Neural cell (in vitro differentiated cells): ENCODE results near the gene DAAM2. TPM values are rescaled to one million over a fixed set of nuclear protein-coding genes. Genes with fewer than 3 reads are reported as not detected.

Experiments used
- H2AFZ ChIP-seq: fragments of 200-600, 300-800 bp; sonication (generic), shearing (Covaris generic); 2 replicates; pipeline ENCODE4 v1.6.0; 2014; ENCODE audit warnings: low read depth, mild to moderate bottlenecking, antibody characterized with exemption, low read length, moderate library complexity
- H3F3A ChIP-seq: fragments of 200-600 bp; shearing (Covaris generic); 2 replicates; pipeline ENCODE4 v1.6.1; 2016; ENCODE audit warnings: mild to moderate bottlenecking, moderate library complexity, mixed read lengths, antibody characterized with exemption, low read length; ENCODE audit not compliant: insufficient read depth, poor library complexity, severe bottlenecking
- H3K27ac ChIP-seq: fragments of 200-600, 300-800 bp; sonication (generic), shearing (Covaris generic); 2 replicates; pipeline ENCODE4 v1.5.1; 2014; ENCODE audit warnings: mild to moderate bottlenecking, low read length, moderate library complexity
- H3K27me3 ChIP-seq: fragments of 300-800, 200-600 bp; sonication (generic), shearing (Covaris generic); 2 replicates; pipeline ENCODE4 v1.6.0; 2014; ENCODE audit warnings: mild to moderate bottlenecking, low read depth, low read length, moderate library complexity; ENCODE audit not compliant: insufficient read depth
- H3K36me3 ChIP-seq: fragments of 300-800, 200-600 bp; sonication (generic), shearing (Covaris generic); 2 replicates; pipeline ENCODE4 v1.5.1; 2014; ENCODE audit warnings: mild to moderate bottlenecking, antibody characterized with exemption, low read length, moderate library complexity; ENCODE audit not compliant: insufficient read depth
- H3K4me2 ChIP-seq: fragments of 300-800, 200-600 bp; sonication (generic), shearing (Covaris generic); 2 replicates; pipeline ENCODE4 v1.6.0; 2014; ENCODE audit warnings: mild to moderate bottlenecking, low read length
- H3K4me3 ChIP-seq: fragments of 300-800, 200-600 bp; sonication (generic), shearing (Covaris generic); 2 replicates; pipeline ENCODE4 v1.5.1; 2014; ENCODE audit warnings: mild to moderate bottlenecking, low read length, moderate library complexity
- H3K79me2 ChIP-seq: fragments of 200-600 bp; shearing (Covaris generic); replicated peaks from 2 replicates; pipeline ENCODE4 v1.6.0; 2014; ENCODE audit warnings: mild to moderate bottlenecking, low read length, moderate library complexity; ENCODE audit not compliant: insufficient read depth
- H3K9ac ChIP-seq: fragments of 300-800, 200-600 bp; sonication (generic), shearing (Covaris generic); 2 replicates; pipeline ENCODE4 v1.6.1; 2016; ENCODE audit warnings: mild to moderate bottlenecking, low read length, mixed read lengths
- H3K9me2 ChIP-seq: fragments of 200-600 bp; shearing (Covaris generic); 2 replicates; pipeline ENCODE4 v1.6.1; 2016; ENCODE audit warnings: mild to moderate bottlenecking, low read length, mixed read lengths; ENCODE audit not compliant: insufficient read depth
- H3K9me3 ChIP-seq: fragments of 200-600, 300-800 bp; sonication (generic), shearing (Covaris generic); 2 replicates; pipeline ENCODE4 v1.6.1; 2016; ENCODE audit warnings: mild to moderate bottlenecking, mixed run types, low read length, moderate library complexity, mixed read lengths
- H4K20me1 ChIP-seq: fragments of 200-600 bp; shearing (Covaris generic); 2 replicates; pipeline ENCODE4 v1.6.1; 2016; ENCODE audit warnings: mild to moderate bottlenecking, mixed run types; ENCODE audit not compliant: insufficient read depth
- EP300 ChIP-seq: fragments of 450-650 bp; conservative IDR thresholded peaks from 2 replicates; pipeline ENCODE4 v1.6.1; 2014; ENCODE audit warnings: antibody characterized with exemption, mild to moderate bottlenecking, moderate library complexity; ENCODE audit not compliant: poor library complexity, severe bottlenecking
- EZH2 ChIP-seq: fragments of 200-600, 300-800 bp; shearing (Covaris generic), sonication (generic); IDR thresholded peaks from 2 replicates; pipeline ENCODE4 v1.6.1; 2014; ENCODE audit warnings: antibody characterized with exemption, low read length, borderline replicate concordance, mild to moderate bottlenecking; ENCODE audit not compliant: insufficient read depth, poor library complexity, severe bottlenecking
- MXI1 ChIP-seq: fragments of 450-650 bp; conservative IDR thresholded peaks from 2 replicates; pipeline ENCODE4 v1.6.1; 2014; ENCODE audit warnings: antibody characterized with exemption, mild to moderate bottlenecking; ENCODE audit not compliant: poor library complexity, severe bottlenecking
- POLR2AphosphoS5 ChIP-seq: IDR thresholded peaks from 2 replicates; pipeline ENCODE4 v1.6.1; 2012
- RAD21 ChIP-seq: fragments of 450-650 bp; conservative IDR thresholded peaks from 2 replicates; pipeline ENCODE4 v1.6.1; 2014; ENCODE audit warnings: antibody characterized with exemption, mild to moderate bottlenecking, moderate library complexity
- SMC3 ChIP-seq: fragments of 450-650 bp; conservative IDR thresholded peaks from 2 replicates; pipeline ENCODE4 v1.6.1; 2014; ENCODE audit warnings: antibody characterized with exemption, mild to moderate bottlenecking, moderate library complexity; ENCODE audit not compliant: poor library complexity
- TAF1 ChIP-seq: IDR thresholded peaks from 2 replicates; pipeline ENCODE4 v1.6.1; 2012; ENCODE audit warnings: low read depth
- polyA plus RNA-seq: library from polyadenylated mRNA; depleted of rRNA; stranded (reverse); fragments of >200 nt; gene quantifications from 2 replicates; pipeline ENCODE4 v1.2.3, GENCODE V29; 2014
- TF ChIP-seq, protein P1 (sequence below): fragments of 450-650 bp; IDR thresholded peaks from 2 replicates; pipeline ENCODE4 v1.5.1; 2014; ENCODE audit warnings: antibody characterized with exemption, mild to moderate bottlenecking, moderate library complexity; ENCODE audit not compliant: poor library complexity, severe bottlenecking
- TF ChIP-seq, protein P2 (sequence below): IDR thresholded peaks from 2 replicates; pipeline ENCODE4 v1.6.1; 2012; ENCODE audit warnings: borderline replicate concordance

The DAAM2 gene
- polyA plus RNA-seq, 1 donor from 2014 or later, result 1.2 TPM

DNA sequence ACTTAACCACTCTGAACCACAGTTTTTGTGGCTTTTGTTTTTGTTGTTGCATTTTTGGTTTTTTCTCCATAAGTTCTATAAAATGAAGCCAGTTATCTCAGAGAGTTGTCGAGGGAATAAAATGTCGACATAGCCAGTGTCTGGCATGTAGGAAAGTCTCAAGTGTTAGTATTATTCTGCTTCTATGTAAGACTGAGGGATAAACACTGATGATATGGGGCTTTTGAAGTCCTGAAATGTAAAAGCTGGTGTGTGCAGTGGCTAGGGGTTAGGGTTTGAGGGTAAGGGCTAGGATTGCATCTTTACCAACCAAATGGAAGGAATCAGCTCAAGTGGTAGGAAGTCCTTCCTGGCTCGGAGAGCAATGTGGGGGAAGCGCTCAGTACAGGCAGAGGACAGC, 59.2 kb downstream of the DAAM2 start:
- Histone ChIP-seq H3K9me2 (no peaks in the 10 kb centered on the region), H3K36me3 (no peaks in the 10 kb centered on the region), H3K4me2 (no peak overlapping the region), H3K9me3 (no peaks in the 10 kb centered on the region), H2AFZ (no peak overlapping the region), H3F3A (no peaks in the 10 kb centered on the region), H3K9ac (no peak overlapping the region), H4K20me1 (no peaks in the 10 kb centered on the region), H3K27ac (no peak overlapping the region), H3K27me3 (no peaks in the 10 kb centered on the region), H3K4me3 (no peak overlapping the region), H3K79me2 (no peaks in the 10 kb centered on the region)
- no peak for TF ChIP-seq EZH2
- TF ChIP-seq EP300, result no peak
- TF ChIP-seq, protein P1, sequence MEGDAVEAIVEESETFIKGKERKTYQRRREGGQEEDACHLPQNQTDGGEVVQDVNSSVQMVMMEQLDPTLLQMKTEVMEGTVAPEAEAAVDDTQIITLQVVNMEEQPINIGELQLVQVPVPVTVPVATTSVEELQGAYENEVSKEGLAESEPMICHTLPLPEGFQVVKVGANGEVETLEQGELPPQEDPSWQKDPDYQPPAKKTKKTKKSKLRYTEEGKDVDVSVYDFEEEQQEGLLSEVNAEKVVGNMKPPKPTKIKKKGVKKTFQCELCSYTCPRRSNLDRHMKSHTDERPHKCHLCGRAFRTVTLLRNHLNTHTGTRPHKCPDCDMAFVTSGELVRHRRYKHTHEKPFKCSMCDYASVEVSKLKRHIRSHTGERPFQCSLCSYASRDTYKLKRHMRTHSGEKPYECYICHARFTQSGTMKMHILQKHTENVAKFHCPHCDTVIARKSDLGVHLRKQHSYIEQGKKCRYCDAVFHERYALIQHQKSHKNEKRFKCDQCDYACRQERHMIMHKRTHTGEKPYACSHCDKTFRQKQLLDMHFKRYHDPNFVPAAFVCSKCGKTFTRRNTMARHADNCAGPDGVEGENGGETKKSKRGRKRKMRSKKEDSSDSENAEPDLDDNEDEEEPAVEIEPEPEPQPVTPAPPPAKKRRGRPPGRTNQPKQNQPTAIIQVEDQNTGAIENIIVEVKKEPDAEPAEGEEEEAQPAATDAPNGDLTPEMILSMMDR, result no peak
- no peak for TF ChIP-seq TAF1
- no peak for TF ChIP-seq SMC3
- TF ChIP-seq RAD21, result no peak
- TF ChIP-seq MXI1, result no peak
- TF ChIP-seq POLR2AphosphoS5, result no peak
- TF ChIP-seq, protein P2, sequence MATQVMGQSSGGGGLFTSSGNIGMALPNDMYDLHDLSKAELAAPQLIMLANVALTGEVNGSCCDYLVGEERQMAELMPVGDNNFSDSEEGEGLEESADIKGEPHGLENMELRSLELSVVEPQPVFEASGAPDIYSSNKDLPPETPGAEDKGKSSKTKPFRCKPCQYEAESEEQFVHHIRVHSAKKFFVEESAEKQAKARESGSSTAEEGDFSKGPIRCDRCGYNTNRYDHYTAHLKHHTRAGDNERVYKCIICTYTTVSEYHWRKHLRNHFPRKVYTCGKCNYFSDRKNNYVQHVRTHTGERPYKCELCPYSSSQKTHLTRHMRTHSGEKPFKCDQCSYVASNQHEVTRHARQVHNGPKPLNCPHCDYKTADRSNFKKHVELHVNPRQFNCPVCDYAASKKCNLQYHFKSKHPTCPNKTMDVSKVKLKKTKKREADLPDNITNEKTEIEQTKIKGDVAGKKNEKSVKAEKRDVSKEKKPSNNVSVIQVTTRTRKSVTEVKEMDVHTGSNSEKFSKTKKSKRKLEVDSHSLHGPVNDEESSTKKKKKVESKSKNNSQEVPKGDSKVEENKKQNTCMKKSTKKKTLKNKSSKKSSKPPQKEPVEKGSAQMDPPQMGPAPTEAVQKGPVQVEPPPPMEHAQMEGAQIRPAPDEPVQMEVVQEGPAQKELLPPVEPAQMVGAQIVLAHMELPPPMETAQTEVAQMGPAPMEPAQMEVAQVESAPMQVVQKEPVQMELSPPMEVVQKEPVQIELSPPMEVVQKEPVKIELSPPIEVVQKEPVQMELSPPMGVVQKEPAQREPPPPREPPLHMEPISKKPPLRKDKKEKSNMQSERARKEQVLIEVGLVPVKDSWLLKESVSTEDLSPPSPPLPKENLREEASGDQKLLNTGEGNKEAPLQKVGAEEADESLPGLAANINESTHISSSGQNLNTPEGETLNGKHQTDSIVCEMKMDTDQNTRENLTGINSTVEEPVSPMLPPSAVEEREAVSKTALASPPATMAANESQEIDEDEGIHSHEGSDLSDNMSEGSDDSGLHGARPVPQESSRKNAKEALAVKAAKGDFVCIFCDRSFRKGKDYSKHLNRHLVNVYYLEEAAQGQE, result no peak

DNA sequence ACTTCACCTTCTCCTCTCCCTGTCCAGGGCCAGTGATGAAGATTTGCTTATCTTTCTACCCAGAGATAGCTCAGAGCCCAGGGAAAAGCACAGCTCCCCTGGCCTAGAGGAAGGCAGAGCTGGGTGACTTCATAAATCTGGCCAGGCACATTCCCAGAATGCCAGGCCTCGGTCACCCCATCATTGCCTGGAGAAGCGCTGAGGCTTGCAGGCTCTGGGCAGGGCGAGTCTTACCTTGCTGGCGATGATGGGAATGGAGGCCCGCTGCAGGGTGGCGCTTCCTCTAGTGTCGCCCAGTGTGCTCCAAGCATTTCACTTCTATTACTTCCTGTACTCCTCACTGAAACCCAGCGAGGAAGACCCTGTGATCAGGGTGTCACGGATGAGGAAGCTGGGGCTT, 60.1 kb downstream of the DAAM2 start:
- TF ChIP-seq TAF1 (no peak), EP300 (no peak), RAD21 (no peak), MXI1 (no peak), EZH2 (no peak), POLR2AphosphoS5 (no peak), SMC3 (no peak)
- TF ChIP-seq, protein P2, result no peak
- TF ChIP-seq, protein P1, result no peak
- H3K4me2 ChIP-seq, result no peak overlapping the region
- no peaks in the 10 kb centered on the region for H3K27me3 ChIP-seq
- H3K36me3 ChIP-seq, result no peaks in the 10 kb centered on the region
- H3K9ac ChIP-seq, result no peak overlapping the region
- H4K20me1 ChIP-seq, result no peaks in the 10 kb centered on the region
- H3K79me2 ChIP-seq, result no peaks in the 10 kb centered on the region
- H3K27ac ChIP-seq, result no peak overlapping the region
- no peaks in the 10 kb centered on the region for H3K9me2 ChIP-seq
- no peak overlapping the region for H3K4me3 ChIP-seq
- H3F3A ChIP-seq, result no peaks in the 10 kb centered on the region
- H3K9me3 ChIP-seq, result no peaks in the 10 kb centered on the region
- H2AFZ ChIP-seq, result no peak overlapping the region
